ACC112 (cell line): ENCODE results near the gene SERPINB2.
"Not testable (repeated sequence)": the region's sequence is repeated elsewhere in the genome, so short reads cannot be mapped to it uniquely, and the experiment has no call there.

Experiments used
- H2AFZ ChIP-seq: fragments of 200-600 bp; sonication (generic); one replicate; pipeline ENCODE4 v1.6.0; 2017; ENCODE audit warnings: antibody characterized with exemption, low read length; ENCODE audit not compliant: unreplicated experiment
- H3K27ac ChIP-seq: fragments of 200-600 bp; sonication (generic); 2 replicates; pipeline ENCODE4 v1.5.1; 2014; ENCODE audit warnings: low read depth, mild to moderate bottlenecking, antibody characterized with exemption, low read length, moderate library complexity
- H3K27me3 ChIP-seq: fragments of 200-600 bp; sonication (generic); 2 replicates; pipeline ENCODE4 v1.6.1; 2014; ENCODE audit warnings: mild to moderate bottlenecking, antibody characterized with exemption, low read length, moderate library complexity, mixed read lengths; ENCODE audit not compliant: insufficient read depth
- H3K36me3 ChIP-seq: fragments of 200-600 bp; sonication (generic); 2 replicates; pipeline ENCODE4 v1.6.1; 2016; ENCODE audit warnings: mild to moderate bottlenecking, antibody characterized with exemption, low read length, moderate library complexity, mixed read lengths; ENCODE audit not compliant: insufficient read depth
- H3K4me1 ChIP-seq: fragments of 200-600 bp; sonication (generic); one replicate; pipeline ENCODE4 v1.6.1; 2016; ENCODE audit warnings: low read length, mixed read lengths; ENCODE audit not compliant: insufficient read depth, unreplicated experiment, control insufficient read depth
- H3K4me3 ChIP-seq: fragments of 200-600 bp; sonication (generic); 2 replicates; pipeline ENCODE4 v1.5.1; 2014; ENCODE audit warnings: mild to moderate bottlenecking, low read depth, low read length
- H3K79me2 ChIP-seq: fragments of 200-600 bp; sonication (generic); one replicate; pipeline ENCODE4 v1.6.0; 2016; ENCODE audit warnings: low read length; ENCODE audit not compliant: control insufficient read depth, unreplicated experiment, insufficient read depth

SERPINB2 gene

GRCh38 chr18:63904694-63905093 is 17.2 kb downstream of the SERPINB2 start:
- H3K27ac ChIP-seq: no peak overlapping the region
- no peaks in the 10 kb centered on the region for H3K36me3 ChIP-seq
- peaks cover 5% of the 10 kb centered on the region for H3K27me3 ChIP-seq
- no peak overlapping the region for H3K4me3 ChIP-seq
- no peak overlapping the region for H2AFZ ChIP-seq
- H3K79me2 ChIP-seq: no peaks in the 10 kb centered on the region
- H3K4me1 ChIP-seq: no peaks in the 10 kb centered on the region

GRCh38 chr18:63905361-63905760 is 17.9 kb downstream of the SERPINB2 start:
- no peaks in the 10 kb centered on the region for H3K4me1 ChIP-seq
- peaks cover 8% of the 10 kb centered on the region for H3K27me3 ChIP-seq
- H3K79me2 ChIP-seq: no peaks in the 10 kb centered on the region
- no peak overlapping the region for H3K27ac ChIP-seq
- no peak overlapping the region for H3K4me3 ChIP-seq
- no peaks in the 10 kb centered on the region for H3K36me3 ChIP-seq
- H2AFZ ChIP-seq: no peak overlapping the region

- H3K36me3 ChIP-seq: no peaks in the 10 kb centered on the region
- peaks cover 13% of the 10 kb centered on the region for H3K27me3 ChIP-seq
- no peak overlapping the region for H3K27ac ChIP-seq
- no peaks in the 10 kb centered on the region for H3K4me1 ChIP-seq
- no peak overlapping the region for H2AFZ ChIP-seq
- H3K4me3 ChIP-seq: no peak overlapping the region
- H3K79me2 ChIP-seq: no peaks in the 10 kb centered on the region
Measured at GRCh38 chr18:63906056-63906455, 18.6 kb downstream of the SERPINB2 start.

- H3K27me3 ChIP-seq: peaks cover 23% of the 10 kb centered on the region
- H3K36me3 ChIP-seq: no peaks in the 10 kb centered on the region
- no peak within 1 kb of the TSS for H3K27ac ChIP-seq
- no peak within 1 kb of the TSS for H2AFZ ChIP-seq
- H3K4me3 ChIP-seq: no peak within 1 kb of the TSS
- no peaks in the 10 kb centered on the region for H3K79me2 ChIP-seq
- H3K4me1 ChIP-seq: no peaks in the 10 kb centered on the region
Measured at GRCh38 chr18:63907664-63908063, 20.2 kb downstream of the SERPINB2 start, which contains the start of gene SERPINB10. Gene SERPINB10, plus strand, starts transcription at chr18:63907958. Its CDS starts 7,553 bp downstream, at chr18:63915511.

GRCh38 chr18:63908858-63909257 is 21.4 kb downstream of the SERPINB2 start:
- H3K79me2 ChIP-seq: no peaks in the 10 kb centered on the region
- no peaks in the 10 kb centered on the region for H3K36me3 ChIP-seq
- no peak overlapping the region for H3K4me3 ChIP-seq
- H3K27ac ChIP-seq: no peak overlapping the region
- no peaks in the 10 kb centered on the region for H3K4me1 ChIP-seq
- H3K27me3 ChIP-seq: peaks cover 35% of the 10 kb centered on the region
- no peak overlapping the region for H2AFZ ChIP-seq

DNA sequence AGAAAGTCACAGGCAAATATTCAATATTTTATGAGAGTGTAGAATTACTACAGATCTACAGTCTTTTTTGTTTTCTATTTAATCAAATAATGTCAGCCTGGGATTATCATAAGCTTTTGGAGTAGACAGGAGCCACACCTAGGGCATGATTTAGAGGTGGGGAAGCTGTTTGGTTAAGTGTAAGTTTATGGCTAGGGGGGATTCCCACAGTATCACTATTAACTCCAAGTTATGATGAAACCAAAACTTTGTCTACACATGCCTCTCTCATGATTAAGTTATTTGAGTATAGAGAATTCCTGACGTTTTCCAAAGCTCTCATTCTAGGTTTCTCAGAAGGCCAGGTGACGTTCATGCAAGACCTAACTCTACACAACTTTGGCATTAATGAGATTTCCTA is 22.4 kb downstream of the SERPINB2 start:
- H2AFZ ChIP-seq: no peak overlapping the region
- H3K4me3 ChIP-seq: no peak overlapping the region
- no peak overlapping the region for H3K27ac ChIP-seq
- no peaks in the 10 kb centered on the region for H3K79me2 ChIP-seq
- peaks cover 39% of the 10 kb centered on the region for H3K27me3 ChIP-seq
- no peaks in the 10 kb centered on the region for H3K4me1 ChIP-seq
- H3K36me3 ChIP-seq: no peaks in the 10 kb centered on the region

GRCh38 chr18:63917817-63918216 is 30.3 kb downstream of the SERPINB2 start:
- H3K79me2 ChIP-seq: no peaks in the 10 kb centered on the region
- no peak overlapping the region for H3K27ac ChIP-seq
- no peak overlapping the region for H3K4me3 ChIP-seq
- peaks cover 72% of the 10 kb centered on the region for H3K27me3 ChIP-seq
- H3K4me1 ChIP-seq: no peaks in the 10 kb centered on the region
- H2AFZ ChIP-seq: no peak overlapping the region
- no peaks in the 10 kb centered on the region for H3K36me3 ChIP-seq

DNA sequence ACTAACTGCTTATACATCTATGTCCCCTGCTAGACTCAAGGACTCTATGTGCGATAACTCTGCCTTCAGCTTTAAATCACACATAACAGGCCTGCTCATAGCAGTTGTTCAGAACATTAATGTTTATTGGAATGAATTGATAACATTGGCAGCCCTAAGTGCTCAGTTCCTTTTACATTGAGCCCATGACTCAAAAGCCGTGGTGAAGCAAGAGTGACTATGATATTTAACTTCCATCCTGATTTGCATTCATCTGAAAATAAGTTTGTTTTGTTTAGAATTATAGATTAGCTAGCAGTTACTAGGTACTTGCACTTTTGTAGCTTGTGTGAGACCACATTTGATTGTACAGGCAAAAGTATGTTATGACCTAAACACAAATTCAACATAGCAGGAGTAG is 34.5 kb downstream of the SERPINB2 start:
- Histone ChIP-seq H3K27ac (no peak overlapping the region), H3K4me3 (no peak overlapping the region), H2AFZ (no peak overlapping the region)

GRCh38 chr18:63924551-63924950 is 37.0 kb downstream of the SERPINB2 start:
- H3K36me3 ChIP-seq: no peaks in the 10 kb centered on the region
- peaks cover 37% of the 10 kb centered on the region for H3K27me3 ChIP-seq
- no peak overlapping the region for H2AFZ ChIP-seq
- no peak overlapping the region for H3K4me3 ChIP-seq
- H3K79me2 ChIP-seq: no peaks in the 10 kb centered on the region
- H3K4me1 ChIP-seq: no peaks in the 10 kb centered on the region
- H3K27ac ChIP-seq: no peak overlapping the region

More for the DNA sequence above, 34.5 kb downstream of the SERPINB2 start:
- H3K4me1 ChIP-seq: no peaks in the 10 kb centered on the region
- H3K27me3 ChIP-seq: peaks cover 52% of the 10 kb centered on the region
- no peaks in the 10 kb centered on the region for H3K36me3 ChIP-seq
- no peaks in the 10 kb centered on the region for H3K79me2 ChIP-seq

DNA sequence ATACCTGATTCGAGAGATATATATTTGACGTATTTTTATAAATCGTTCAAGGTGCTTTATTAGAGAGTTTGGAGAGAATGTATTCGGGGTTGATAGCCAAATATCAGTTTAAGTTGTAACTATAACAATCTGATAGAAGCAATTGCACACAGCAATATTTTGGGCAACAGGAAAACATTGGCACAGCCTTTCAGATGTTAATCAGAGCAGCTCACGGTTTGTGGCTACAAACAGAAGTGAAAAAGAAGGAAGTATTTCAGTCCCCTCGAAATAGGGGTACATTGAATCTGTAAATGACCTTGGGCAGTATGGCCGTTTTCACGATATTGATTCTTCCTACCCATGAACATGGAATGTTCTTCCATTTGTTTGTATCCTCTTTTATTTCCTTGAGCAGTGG is 40.8 kb downstream of the SERPINB2 start:
- H2AFZ ChIP-seq: no peak overlapping the region
- H3K36me3 ChIP-seq: no peaks in the 10 kb centered on the region
- no peaks in the 10 kb centered on the region for H3K4me1 ChIP-seq
- no peak overlapping the region for H3K27ac ChIP-seq
- no peaks in the 10 kb centered on the region for H3K79me2 ChIP-seq
- H3K4me3 ChIP-seq: no peak overlapping the region
- peaks cover 11% of the 10 kb centered on the region; the same call in 1 of the 2 replicates for H3K27me3 ChIP-seq

DNA sequence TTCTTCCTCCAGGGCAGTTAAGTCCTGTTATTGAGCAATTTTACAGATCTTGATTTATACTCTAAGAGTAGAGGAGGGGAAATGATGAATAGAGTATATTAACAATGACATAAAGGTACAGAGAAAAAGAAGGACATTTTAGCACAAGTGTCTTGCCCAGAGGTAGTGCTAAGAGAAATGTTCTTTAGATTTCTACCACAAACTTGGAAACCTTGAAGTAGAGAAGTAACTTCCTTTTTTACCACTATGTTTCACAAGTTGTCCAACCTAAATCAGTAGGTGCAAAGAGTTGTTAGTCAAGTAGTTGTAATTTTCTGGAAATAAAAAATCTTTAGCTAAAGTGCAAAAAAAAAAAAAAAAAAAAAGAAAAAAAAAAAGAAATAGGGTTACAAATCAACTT is 41.9 kb downstream of the SERPINB2 start:
- H3K79me2 ChIP-seq, H3K36me3 ChIP-seq, H3K4me1 ChIP-seq: not testable (repeated sequence)

More for the DNA sequence above, 41.9 kb downstream of the SERPINB2 start:
- H3K27me3 ChIP-seq, H2AFZ ChIP-seq, H3K27ac ChIP-seq, H3K4me3 ChIP-seq: not testable (repeated sequence)
